ENCODE data around the gene NCAPG2.
"Not testable (repeated sequence)": the region's sequence is repeated elsewhere in the genome, so short reads cannot be mapped to it uniquely, and the experiment has no call there.

NCAPG2 gene

DNA sequence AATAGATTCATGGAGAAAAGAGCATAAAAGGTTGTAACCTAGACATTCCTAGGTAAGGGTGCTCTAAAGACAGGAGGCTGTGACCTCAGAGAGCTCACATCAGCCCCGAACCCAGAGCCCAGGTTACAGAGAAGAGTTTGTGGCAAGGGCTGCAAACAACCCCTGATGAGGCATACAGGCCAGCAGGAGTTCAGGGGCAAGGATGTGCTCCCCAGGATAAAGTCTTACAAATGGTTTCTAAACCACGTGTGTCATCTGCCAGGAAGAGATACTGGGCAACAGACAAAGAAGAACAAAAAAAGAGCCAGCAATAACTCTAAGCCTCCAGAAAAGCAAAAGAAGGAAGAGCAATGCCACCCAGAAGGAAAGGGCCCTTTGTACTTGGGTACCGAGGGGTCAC is 27.7 kb downstream of the NCAPG2 start:
- Histone ChIP-seq H3K27me3 (ENCODE audit: control insufficient read depth, insufficient read depth, low read length, poor library complexity, severe bottlenecking) (no peaks in the 10 kb centered on the region), H3K4me1 (ENCODE audit: control insufficient read depth, insufficient read depth, low read length) (no peaks in the 10 kb centered on the region), H3K9me3 (ENCODE audit: control insufficient read depth, low read length) (no peaks in the 10 kb centered on the region), H3K4me3 (ENCODE audit: insufficient read depth, low read depth, low read length) (no peak overlapping the region), H3K27ac (ENCODE audit: insufficient read depth, low read depth, low read length, poor library complexity, severe bottlenecking) (no peak overlapping the region), H3K36me3 (ENCODE audit: control insufficient read depth, insufficient read depth, low read length) (peaks cover 27% of the 10 kb centered on the region)
- WGBS, 2 experiments: 88 to 94% methylated on average over 3 of the region's 3 CpGs

GRCh38 chr7:158676171-158676840 is 28.3 kb downstream of the NCAPG2 start:
- Histone ChIP-seq H3K27me3 (ENCODE audit: control insufficient read depth, insufficient read depth, low read length, poor library complexity, severe bottlenecking) (no peaks in the 10 kb centered on the region), H3K4me3 (ENCODE audit: insufficient read depth, low read depth, low read length) (no peak overlapping the region), H3K36me3 (ENCODE audit: control insufficient read depth, insufficient read depth, low read length) (peaks cover 27% of the 10 kb centered on the region), H3K4me1 (ENCODE audit: control insufficient read depth, insufficient read depth, low read length) (no peaks in the 10 kb centered on the region), H3K9me3 (ENCODE audit: control insufficient read depth, low read length) (no peaks in the 10 kb centered on the region), H3K27ac (ENCODE audit: insufficient read depth, low read depth, low read length, poor library complexity, severe bottlenecking) (no peak overlapping the region)
- WGBS, 2 experiments: 94% methylated on average over 6 to 7 of the region's 7 CpGs

GRCh38 chr7:158672975-158673374 is 31.6 kb downstream of the NCAPG2 start:
- 70% methylated on average over 4 of the region's 4 CpGs for WGBS, 2 experiments
- Histone ChIP-seq H3K4me3 (ENCODE audit: insufficient read depth, low read depth, low read length) (no peak overlapping the region), H3K27me3 (ENCODE audit: control insufficient read depth, insufficient read depth, low read length, poor library complexity, severe bottlenecking) (no peaks in the 10 kb centered on the region), H3K27ac (ENCODE audit: insufficient read depth, low read depth, low read length, poor library complexity, severe bottlenecking) (no peak overlapping the region), H3K4me1 (ENCODE audit: control insufficient read depth, insufficient read depth, low read length) (no peaks in the 10 kb centered on the region), H3K36me3 (ENCODE audit: control insufficient read depth, insufficient read depth, low read length) (peaks cover 13% of the 10 kb centered on the region), H3K9me3 (ENCODE audit: control insufficient read depth, low read length) (no peaks in the 10 kb centered on the region)

GRCh38 chr7:158668086-158668485 is 36.5 kb downstream of the NCAPG2 start:
- not testable (repeated sequence) for H3K4me3 ChIP-seq (ENCODE audit: insufficient read depth, low read depth, low read length); H3K27me3 ChIP-seq (ENCODE audit: control insufficient read depth, insufficient read depth, low read length, poor library complexity, severe bottlenecking); H3K4me1 ChIP-seq (ENCODE audit: control insufficient read depth, insufficient read depth, low read length); H3K9me3 ChIP-seq (ENCODE audit: control insufficient read depth, low read length); H3K27ac ChIP-seq (ENCODE audit: insufficient read depth, low read depth, low read length, poor library complexity, severe bottlenecking)
- WGBS, 2 experiments: 87 to 88% methylated on average over 5 to 6 of the region's 8 CpGs
- peaks cover 13% of the 10 kb centered on the region for H3K36me3 ChIP-seq (ENCODE audit: control insufficient read depth, insufficient read depth, low read length)

DNA sequence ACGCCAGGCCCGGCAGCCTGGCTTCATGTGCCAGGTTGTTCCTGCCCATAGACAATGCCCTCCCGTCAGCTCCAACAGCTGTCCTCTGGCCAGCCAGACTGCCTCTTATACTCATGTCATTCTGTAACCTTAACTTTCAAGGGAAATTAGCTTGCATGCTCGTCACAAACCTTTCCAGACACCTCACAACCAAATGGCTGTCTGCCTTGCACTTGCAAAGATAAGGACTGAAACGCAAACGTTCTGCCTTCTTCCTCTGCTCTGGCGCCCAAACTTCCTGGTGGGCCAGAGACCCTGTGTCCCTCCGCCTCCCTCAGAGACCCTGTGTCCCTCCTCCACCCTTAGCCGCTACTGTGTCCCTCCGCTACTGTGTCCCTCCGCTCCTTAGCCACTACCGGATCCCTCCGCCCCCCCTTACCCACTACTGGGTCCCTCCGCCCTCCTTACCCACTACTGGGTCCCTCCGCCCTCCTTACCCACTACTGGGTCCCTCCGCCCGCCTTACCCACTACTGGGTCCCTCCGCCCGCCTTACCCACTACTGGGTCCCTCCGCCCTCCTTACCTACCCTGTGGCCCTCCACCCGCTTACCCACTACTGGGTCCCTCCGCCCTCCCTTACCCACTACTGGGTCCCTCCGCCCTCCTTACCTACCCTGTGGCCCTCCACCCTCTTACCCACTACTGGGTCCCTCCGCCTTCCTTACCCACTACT is 37.5 kb downstream of the NCAPG2 start:
- peaks cover 21% of the 10 kb centered on the region for H3K36me3 ChIP-seq (ENCODE audit: control insufficient read depth, insufficient read depth, low read length)
- WGBS, 2 experiments: 84 to 91% methylated on average over 14 to 15 of the region's 24 CpGs
- H3K9me3 ChIP-seq (ENCODE audit: control insufficient read depth, low read length); H3K4me3 ChIP-seq (ENCODE audit: insufficient read depth, low read depth, low read length); H3K4me1 ChIP-seq (ENCODE audit: control insufficient read depth, insufficient read depth, low read length); H3K27me3 ChIP-seq (ENCODE audit: control insufficient read depth, insufficient read depth, low read length, poor library complexity, severe bottlenecking); H3K27ac ChIP-seq (ENCODE audit: insufficient read depth, low read depth, low read length, poor library complexity, severe bottlenecking): not testable (repeated sequence)

DNA sequence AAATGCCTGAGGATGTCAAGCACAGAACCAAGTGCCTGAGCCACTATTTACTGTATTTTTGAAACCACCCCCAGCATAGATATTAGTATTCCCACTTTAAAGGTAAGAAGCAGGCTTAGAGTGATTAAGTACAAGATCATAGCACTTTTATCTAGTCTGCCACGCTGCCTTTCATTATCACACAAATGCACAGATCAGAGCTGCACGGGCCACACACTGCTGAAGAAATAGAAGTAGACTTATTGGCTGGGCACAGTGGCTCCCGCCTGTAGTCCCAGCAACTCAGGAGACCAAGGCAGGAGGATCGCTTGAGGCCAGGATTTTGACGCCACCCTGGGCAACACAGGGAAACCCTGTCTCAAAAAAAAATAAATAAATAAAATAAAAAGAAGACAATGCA is 38.2 kb downstream of the NCAPG2 start:
- Histone ChIP-seq H3K27ac (ENCODE audit: insufficient read depth, low read depth, low read length, poor library complexity, severe bottlenecking) (no peak overlapping the region), H3K4me1 (ENCODE audit: control insufficient read depth, insufficient read depth, low read length) (no peaks in the 10 kb centered on the region), H3K36me3 (ENCODE audit: control insufficient read depth, insufficient read depth, low read length) (peaks cover 23% of the 10 kb centered on the region), H3K9me3 (ENCODE audit: control insufficient read depth, low read length) (no peaks in the 10 kb centered on the region), H3K4me3 (ENCODE audit: insufficient read depth, low read depth, low read length) (no peak overlapping the region), H3K27me3 (ENCODE audit: control insufficient read depth, insufficient read depth, low read length, poor library complexity, severe bottlenecking) (no peaks in the 10 kb centered on the region)
- 93 to 94% methylated on average over 5 of the region's 5 CpGs for WGBS, 2 experiments

DNA sequence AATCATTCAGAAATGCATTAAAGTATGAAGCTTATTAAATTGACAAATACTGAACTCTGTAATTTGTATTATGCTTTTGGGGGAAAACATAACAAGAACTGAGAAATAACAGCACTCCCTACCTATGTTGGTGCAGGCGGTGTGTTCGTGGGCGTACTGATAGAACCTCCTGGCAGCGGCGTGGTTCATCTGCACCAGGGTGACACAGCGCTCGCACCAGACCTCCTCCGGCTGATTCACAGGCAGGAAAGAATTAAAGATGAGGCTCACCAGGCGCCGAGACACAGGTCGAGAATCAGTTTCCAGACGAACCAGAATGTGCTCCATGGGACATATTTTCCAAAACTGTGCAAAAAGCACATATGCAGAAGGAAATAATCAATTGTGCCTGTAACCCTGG is 40.2 kb downstream of the NCAPG2 start:
- WGBS, 2 experiments: 95 to 98% methylated on average over 12 of the region's 12 CpGs
- Histone ChIP-seq H3K9me3 (ENCODE audit: control insufficient read depth, low read length) (no peaks in the 10 kb centered on the region), H3K27me3 (ENCODE audit: control insufficient read depth, insufficient read depth, low read length, poor library complexity, severe bottlenecking) (no peaks in the 10 kb centered on the region), H3K4me1 (ENCODE audit: control insufficient read depth, insufficient read depth, low read length) (no peaks in the 10 kb centered on the region), H3K4me3 (ENCODE audit: insufficient read depth, low read depth, low read length) (no peak overlapping the region), H3K36me3 (ENCODE audit: control insufficient read depth, insufficient read depth, low read length) (peaks cover 23% of the 10 kb centered on the region), H3K27ac (ENCODE audit: insufficient read depth, low read depth, low read length, poor library complexity, severe bottlenecking) (no peak overlapping the region)

DNA sequence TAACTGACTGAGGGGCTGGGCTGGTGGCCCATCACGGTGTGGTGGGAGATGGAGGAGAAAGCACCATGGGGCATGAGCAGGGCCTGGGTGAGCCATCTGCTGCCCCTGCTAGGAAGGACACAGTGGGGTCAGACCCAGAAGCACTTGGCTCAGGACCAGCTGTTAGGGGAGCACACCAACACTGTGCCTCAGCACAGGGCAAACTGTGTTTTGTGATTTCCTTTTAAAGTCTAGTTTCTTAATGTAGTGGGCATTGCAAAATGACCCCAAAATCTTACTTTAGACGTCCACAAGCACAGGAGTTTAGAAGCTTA is 41.2 kb downstream of the NCAPG2 start:
- Histone ChIP-seq H3K27me3 (ENCODE audit: control insufficient read depth, insufficient read depth, low read length, poor library complexity, severe bottlenecking) (no peaks in the 10 kb centered on the region), H3K4me3 (ENCODE audit: insufficient read depth, low read depth, low read length) (no peak overlapping the region), H3K27ac (ENCODE audit: insufficient read depth, low read depth, low read length, poor library complexity, severe bottlenecking) (no peak overlapping the region), H3K4me1 (ENCODE audit: control insufficient read depth, insufficient read depth, low read length) (peaks cover 4% of the 10 kb centered on the region), H3K9me3 (ENCODE audit: control insufficient read depth, low read length) (no peaks in the 10 kb centered on the region), H3K36me3 (ENCODE audit: control insufficient read depth, insufficient read depth, low read length) (peaks cover 23% of the 10 kb centered on the region)
- 90 to 93% methylated on average over 2 of the region's 2 CpGs for WGBS, 2 experiments

DNA sequence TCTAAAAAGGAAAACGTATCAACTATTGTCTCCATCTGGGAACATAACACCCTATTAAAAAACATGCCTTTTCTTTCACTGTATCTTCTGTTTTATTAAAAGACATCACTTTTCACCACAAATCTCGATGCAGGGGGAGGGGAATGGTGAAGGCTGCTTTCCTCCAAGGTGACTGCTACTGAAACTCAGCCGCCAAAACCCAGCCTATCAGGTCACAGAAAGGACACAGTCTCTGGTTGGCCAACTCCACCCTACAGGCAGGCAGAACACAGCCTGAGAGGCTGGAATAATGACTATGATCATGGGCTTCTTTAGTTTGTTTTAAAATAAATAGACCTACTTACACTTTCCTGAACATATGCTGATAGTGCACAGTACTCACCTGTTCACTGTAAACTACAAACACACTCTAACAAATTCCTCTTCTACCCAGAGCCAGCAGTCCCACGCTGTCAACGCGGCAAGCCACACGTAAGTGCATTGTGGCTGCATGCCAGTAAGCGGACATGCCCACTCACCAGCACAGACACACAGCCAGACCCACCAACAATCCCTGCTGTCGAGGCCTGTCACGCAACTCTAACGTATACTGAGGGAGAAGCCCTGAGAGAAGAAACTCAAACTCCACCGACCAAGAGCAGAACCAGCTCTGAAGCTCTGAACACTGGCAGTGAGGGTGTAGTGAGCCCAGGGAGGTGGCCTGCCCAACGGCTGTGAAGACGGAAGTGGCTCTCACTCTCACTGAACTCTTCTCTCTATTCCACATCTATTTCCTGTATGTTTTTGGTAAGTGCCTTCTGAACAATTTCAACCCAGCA is 41.8 kb downstream of the NCAPG2 start:
- Histone ChIP-seq H3K27me3 (ENCODE audit: control insufficient read depth, insufficient read depth, low read length, poor library complexity, severe bottlenecking) (no peaks in the 10 kb centered on the region), H3K4me1 (ENCODE audit: control insufficient read depth, insufficient read depth, low read length) (peaks cover 8% of the 10 kb centered on the region), H3K27ac (ENCODE audit: insufficient read depth, low read depth, low read length, poor library complexity, severe bottlenecking) (no peak overlapping the region), H3K4me3 (ENCODE audit: insufficient read depth, low read depth, low read length) (no peak overlapping the region), H3K9me3 (ENCODE audit: control insufficient read depth, low read length) (no peaks in the 10 kb centered on the region), H3K36me3 (ENCODE audit: control insufficient read depth, insufficient read depth, low read length) (peaks cover 23% of the 10 kb centered on the region)
- WGBS, 2 experiments: 95 to 96% methylated on average over 14 of the region's 14 CpGs

DNA sequence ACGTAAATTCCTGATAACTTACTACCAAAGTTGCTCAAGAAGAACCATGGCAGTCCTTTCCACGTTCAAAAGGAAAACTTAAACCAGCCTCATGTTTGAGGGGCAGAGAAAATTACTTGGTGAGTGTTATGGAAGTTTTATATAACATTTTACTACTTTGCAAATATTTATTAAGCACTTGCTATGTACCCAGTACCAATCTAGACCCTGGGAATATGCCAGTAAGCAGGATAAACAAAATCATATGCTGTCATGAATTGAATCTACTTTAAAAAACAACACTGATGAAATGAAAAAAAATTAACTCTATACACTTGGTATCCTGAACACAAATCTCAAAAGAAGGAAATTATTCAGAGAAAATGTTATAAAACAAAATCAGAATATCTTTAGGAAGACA is 46.1 kb downstream of the NCAPG2 start:
- Histone ChIP-seq H3K4me3 (ENCODE audit: insufficient read depth, low read depth, low read length) (no peak overlapping the region), H3K36me3 (ENCODE audit: control insufficient read depth, insufficient read depth, low read length) (peaks cover 41% of the 10 kb centered on the region), H3K4me1 (ENCODE audit: control insufficient read depth, insufficient read depth, low read length) (peaks cover 12% of the 10 kb centered on the region), H3K27me3 (ENCODE audit: control insufficient read depth, insufficient read depth, low read length, poor library complexity, severe bottlenecking) (no peaks in the 10 kb centered on the region), H3K9me3 (ENCODE audit: control insufficient read depth, low read length) (no peaks in the 10 kb centered on the region), H3K27ac (ENCODE audit: insufficient read depth, low read depth, low read length, poor library complexity, severe bottlenecking) (peak overlapping the region; percentile 74)
- 71 to 88% methylated on average over 1 to 2 of the region's 2 CpGs for WGBS, 2 experiments
